COLO668 (cell line): ENCODE measurements around the gene LZIC.
"Not testable (repeated sequence)": the region's sequence is repeated elsewhere in the genome, so short reads cannot be mapped to it uniquely, and the experiment has no call there.

Experiments used
- DNase-seq: peaks from one replicate; lab custom pipeline; 2025; ENCODE audit not compliant: unreplicated experiment; lab: John Stamatoyannopoulos, UW

LZIC gene

DNA sequence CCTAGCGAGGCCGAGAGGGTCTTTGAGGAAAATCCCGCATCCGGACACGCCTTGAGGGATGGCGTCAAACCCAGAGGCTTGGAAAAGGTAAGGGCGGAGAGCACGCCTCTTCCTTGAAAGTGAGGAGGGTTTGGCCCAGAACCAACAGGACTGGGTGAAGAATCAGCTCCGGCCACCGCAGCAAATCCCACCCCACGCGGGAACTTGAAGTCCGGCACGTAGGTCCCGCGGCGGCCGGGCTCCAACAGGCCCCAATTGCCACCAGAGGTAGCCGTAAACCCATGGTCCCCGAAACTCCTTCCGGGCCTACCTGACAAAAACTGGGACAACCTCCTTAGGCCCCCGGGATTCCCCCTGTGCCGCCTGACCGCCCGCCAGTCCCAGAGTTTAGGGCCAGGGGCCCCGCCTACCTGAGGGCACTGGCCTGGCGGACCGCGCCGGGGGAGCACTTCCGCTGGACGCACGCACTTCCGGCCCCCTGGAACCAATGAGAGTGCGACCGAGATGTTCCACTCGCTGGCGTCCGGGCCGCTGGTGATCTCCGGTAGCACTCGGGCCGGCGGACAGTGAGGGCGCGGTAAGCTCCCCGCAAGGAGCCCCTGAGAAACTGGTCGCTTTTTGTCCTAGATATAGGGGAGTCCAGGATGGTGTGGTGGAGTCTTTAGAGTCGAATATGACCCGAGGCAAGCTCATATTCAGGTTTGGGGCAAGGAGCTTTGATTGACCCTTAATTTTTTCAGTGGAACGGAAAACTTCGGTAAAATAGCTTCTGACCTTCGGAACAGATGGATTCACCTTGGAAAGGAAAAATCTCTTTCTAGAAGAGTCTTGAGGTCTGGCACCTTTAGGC is at the start of gene LZIC, which contains the start of gene NMNAT1:
Gene LZIC, minus strand, starts transcription at position 453 of the 850 bp plus-strand sequence. CDS start 6,772 bp downstream, outside the sequence.
Gene NMNAT1, plus strand, starts transcription at position 537 of the 850 bp plus-strand sequence. CDS start 28,599 bp downstream, outside the sequence.
- DNase-seq = peak; percentile 99

DNA sequence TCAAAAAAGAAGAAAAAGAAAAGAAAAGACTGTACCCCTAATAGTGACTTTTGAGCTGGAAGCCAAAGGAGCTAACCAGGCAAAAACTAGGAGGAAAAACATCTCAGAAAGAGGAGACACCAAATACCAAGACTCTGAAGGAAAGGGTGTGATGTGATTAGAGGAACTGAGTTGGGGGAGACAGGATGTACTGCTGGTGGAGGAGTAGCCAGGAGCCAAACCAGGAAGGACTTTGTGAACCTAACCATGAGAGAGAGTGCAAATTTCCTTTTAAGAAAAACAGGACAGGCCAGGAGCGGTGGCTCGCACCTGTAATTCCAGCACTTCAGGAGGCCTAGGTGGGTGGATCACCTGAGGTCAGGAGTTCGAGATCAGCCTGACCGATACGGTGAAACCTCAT is 49.7 kb upstream of the LZIC start:
- DNase-seq = no peak

DNA sequence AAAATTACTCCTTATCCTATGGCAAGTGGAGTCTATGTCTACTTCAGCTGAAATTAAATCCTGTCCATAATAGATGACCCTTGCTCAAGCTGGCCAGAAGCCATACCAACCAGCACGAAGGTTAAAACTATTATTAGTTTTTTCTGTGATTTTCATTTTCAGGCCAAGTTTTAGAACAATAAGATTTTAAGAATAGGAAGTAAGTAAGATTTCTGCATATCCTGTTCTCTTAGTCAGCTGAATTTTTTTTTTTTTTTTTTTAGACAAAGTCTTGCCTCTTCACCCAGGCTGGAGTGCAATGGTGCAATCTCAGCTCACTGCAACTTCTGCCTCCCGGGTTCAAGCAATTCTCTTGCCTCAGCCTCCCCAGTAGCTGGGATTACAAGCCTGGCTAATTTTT is 47.8 kb upstream of the LZIC start:
- DNase-seq = no peak

DNA sequence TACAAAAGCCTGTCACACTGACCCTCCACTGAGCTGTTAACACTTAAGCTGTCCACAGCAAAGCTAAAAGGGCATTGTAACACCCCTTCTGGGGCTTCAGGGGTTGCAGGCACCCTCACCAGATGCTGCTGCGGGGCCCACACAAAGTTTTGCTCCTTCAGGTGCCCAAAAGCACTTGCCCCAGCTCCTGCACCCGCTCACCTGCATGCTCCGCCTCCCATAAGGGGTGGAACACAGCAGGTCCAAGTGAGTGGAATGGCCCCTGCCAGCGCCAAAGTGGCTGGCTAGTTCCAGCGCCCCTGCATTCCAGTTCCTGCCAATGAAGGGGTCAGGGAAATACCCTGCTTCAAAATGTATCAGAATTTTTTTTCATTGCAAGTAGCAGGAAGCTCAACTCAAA is 46.6 kb upstream of the LZIC start:
- no peak for DNase-seq

DNA sequence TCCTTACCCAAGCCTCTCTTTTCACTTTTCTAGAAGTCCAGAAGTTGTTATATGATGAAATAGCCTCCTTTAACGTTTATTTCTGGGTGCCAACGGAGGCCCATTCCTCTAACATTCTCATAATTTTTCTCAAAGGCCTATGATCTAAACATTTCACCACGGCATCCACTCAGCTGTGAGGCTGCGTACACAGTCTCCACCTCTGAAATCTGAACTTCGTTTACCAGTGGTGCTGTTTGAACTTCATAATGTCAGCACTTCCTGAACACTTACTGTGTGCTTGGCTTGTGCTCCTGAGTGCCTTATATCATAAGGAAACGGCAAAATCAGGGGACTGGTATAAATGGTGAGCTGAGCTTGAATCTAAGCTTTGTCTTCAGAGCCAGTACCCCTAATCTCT is 41.8 kb upstream of the LZIC start:
- no peak for DNase-seq

DNA sequence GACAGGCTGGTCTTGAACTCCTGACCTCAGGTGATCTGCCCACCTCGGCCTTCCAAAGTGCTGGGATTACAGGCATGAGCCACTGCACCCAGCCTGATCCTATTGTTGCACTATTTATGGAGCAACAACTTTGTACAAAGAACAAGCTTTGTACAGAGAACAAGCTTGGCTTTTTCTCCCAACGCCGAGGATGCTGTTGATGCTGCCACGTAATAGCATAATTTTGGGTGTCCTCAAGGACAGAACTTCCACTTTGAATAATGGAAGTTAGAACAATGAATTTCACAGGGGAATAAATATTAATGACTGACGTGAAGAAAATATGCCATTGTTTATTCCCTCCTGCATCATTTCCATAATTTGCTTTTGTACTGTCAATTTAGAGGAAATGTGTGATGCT is 41.1 kb upstream of the LZIC start:
- no peak for DNase-seq

DNA sequence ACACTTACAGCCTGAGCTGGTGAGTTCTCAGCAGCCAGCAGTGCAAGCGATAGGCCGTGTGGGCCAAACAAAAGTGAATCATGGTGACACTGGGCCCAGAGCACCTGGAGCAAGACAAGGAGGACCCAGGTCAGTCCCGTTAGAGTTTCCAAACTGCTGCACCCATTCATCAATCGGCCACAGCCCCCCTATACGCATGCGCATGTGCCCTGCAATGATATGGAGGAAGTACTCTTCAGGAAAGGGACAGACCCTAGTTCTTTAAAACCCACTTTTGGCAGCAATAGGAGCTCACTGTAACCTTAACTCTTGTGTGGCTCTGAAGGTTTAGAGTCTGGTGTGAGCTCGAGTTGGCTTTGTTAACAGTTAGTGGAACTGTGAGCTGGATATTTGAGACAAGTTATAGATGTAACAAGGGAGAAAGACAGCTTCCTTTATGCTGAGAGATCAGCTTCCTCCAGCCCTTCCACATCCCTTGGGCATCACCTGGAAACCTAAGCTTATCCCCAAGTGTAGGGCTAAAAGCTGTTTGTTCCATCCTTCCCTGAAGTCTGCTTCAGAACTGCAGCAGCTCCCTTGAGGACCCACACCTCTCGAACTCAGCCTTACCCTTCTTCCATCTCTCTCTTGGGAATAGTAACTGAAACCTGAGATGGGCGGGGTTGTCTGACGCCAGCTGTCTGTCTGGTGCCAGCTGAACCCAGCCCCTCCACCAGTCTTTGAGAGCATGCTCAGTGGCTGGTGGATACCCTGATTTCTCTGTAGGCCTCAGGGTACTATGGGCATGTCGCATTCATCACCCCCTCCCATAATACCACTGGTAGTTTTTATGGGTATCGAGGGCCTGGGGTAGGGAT is 17.7 kb upstream of the LZIC start:
- peak; percentile 70 for DNase-seq

DNA sequence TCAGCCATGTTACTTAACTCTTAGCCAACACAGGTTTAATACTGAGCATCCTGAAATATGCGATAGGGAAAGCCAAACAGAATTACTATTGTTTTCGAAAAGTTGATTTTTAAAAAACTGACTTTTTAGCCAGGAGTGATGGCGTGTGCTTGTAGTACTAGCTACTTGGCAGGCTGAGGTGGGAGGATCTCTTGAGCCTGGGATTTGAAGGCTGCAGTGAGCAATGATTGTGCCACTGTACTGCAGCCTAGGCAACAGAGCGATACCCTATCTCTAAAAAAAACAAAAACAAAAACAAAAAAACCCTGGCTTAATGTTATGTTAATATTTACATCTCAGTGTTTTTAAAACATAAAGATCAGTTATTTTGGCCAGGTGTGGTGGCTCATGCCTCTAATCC is 16.8 kb upstream of the LZIC start:
- DNase-seq = no peak

DNA sequence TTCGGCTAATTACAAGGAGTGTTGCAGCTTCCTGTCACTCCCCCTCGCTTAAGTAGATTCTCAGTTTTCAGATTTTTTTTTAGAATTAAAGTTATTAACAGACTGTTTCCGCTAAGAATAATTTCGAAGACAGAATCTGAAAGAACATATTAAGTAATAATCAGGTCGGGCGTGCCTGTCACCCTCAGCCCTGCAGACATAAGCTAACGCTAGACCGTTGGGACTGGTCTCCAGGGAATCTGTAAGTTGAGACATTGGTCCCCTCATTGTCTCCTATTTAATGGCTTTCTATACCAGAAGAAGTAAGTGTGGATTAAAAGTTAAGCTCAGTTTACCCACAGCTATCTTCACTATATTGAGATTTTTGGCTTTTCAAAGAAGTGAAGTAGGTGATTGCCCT is 14.5 kb upstream of the LZIC start:
- DNase-seq = no peak

DNA sequence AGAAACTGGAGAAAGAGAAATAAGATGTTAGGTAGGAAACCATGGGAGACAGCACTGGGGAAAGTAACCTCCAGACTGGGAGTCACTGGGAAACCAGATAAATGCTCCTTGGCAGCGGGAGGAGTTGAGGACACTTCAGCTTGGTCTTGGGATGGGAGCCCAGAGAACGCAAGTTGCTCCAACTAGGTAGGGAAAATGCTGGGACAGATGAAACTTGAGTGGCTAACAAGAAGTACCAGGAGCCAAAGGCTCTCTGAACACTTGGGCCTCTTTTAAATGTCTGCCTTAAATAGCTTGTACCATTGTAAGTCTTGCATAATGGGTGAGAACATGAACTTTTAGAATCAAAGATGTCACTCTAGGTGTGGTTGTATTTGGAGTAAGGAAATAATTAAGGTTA is 3.1 kb upstream of the LZIC start:
- no peak for DNase-seq

DNA sequence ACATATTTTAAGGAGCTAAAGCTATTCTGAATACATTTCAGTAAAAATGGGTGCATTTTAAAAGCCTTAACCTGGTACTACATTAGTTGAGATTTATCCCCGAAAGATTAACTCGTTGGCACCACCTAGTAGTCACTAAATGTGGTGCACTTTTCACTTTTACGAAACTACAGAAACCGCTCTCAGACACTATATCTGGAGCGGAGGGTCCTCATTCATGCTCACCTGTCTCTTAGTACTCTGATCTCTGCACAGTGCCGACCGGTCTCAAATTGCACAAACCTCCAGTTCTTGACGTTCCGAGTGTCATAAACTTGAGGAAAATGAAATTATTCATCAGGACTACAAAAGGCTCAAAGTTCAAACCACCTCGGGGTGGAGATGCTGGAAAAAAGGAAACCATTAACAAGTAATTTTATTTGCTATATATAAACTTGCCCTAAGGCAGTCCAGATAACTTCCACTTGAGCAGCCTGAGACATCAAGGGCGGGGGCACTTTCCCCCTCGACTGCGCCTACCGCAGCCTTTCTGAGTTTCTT is 722 bp downstream of the LZIC start:
- peak; percentile 46 for DNase-seq

DNA sequence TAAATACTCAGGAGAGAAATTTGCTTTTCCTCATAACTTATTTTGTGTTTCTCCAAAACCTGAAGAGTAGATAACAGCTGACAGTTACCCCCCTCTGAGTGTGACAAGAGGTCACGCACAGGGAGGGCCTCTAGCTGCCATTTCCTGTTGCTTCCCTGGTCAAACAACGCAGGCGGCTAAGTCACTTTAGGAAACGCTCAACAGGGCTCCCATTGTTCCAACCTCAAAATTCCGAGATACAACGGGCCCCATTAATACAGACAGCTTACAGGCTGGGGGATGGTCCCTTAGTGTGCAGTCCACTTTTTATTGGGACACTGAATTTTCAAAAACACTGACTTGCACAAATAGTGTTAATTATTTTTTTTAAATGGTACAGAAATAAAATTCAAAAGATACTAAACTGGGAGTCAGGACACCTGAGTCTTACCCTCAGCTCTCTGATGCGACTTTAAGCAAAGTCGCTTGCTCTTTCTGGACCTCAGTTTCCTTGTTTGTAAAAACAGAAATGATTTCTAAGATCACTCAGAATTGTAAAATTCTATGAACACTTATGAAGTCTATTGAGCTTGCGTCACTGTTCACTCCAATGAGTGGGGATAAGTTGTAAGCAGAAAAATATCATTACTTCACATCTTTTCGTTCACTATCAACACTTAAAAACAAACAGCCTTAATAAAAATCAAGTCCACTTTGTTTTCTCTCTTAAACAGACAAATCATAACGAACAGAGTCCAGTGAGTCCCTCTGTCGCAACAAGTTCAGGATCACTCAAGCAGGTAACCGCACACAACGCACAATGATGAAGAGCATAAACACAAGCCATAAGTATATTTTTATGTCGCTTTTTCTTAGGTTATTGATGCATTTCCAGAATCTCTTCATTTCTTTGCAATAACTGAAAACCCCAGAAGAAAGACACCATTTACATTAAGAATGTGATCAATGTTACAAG is 13.5 kb downstream of the LZIC start:
- no peak for DNase-seq

DNA sequence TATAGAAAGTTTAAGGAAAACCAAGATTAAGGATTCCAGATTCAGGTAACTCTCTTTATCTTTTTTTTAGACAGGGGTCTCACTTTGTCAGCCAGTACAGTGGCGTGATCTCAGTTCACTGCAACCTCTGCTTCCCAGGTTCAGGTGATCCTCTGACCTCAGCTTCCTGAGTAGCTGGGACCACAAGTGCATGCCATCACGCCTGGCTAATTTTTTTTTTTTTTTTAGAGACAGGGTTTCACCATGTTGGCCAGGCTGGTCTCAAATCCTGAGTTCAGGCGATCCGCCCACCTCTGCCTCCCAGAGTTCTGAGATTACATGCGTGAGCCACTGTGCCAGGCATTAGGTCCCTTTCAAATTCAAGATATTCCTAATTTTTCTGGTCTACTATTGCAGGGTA is 15.9 kb downstream of the LZIC start:
- DNase-seq = no peak

DNA sequence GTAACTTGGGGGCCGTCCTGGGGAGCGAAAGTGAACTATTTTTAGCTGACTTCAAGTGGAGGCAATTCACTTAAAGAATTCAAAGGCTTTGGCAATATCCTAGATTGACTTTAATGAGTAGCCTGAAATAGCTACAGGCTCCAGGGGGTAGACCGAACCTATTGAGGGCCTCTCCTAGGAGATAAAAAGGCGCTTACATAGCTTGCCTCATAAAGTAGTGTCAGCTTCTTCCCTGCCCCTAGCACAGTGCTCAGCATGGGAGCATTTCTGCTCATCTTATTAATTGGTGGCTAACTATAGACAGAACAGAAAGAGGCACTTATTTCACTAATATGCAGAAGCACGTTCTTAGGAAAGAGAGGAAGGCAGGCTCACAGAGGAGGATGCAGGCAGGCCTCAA is 20.8 kb downstream of the LZIC start:
- no peak for DNase-seq

DNA sequence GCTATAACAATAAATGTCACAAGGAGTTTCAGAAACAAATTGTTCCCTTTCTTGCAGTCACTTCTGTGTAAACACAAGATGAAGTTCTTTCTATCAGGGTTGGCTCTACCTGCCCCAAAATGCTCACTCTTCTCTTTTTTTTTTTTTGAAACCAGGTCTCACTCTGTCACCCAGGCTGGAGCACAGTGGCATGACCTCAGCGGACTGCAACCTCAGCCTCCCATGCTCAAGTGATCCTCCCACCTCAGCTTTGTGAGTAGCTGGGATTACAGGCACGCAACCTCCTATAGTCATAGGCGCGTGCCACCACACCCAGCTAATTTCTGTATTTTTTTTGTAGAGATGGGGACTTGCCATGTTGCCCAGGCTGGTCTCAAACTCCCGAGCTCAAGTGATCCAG is 22.6 kb downstream of the LZIC start:
- no peak for DNase-seq

DNA sequence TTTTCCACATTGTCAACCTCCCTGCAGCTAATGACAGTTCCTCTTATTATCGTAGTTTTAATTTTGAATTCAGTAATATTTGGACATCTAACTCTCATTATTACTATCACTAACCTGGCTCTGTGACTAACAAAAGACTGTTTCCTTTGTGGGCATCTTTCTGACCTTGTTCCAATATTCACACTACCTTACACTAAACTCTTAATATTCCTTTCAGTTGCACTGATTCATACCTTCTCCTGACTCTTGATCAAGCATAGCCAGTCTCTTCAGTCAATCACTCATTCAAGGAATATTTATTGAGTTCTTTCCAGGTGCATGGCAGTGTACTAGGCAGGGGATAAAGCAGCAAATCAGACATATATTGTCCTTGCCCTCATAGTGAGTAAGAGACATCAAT is 25.3 kb downstream of the LZIC start:
- DNase-seq = no peak

DNA sequence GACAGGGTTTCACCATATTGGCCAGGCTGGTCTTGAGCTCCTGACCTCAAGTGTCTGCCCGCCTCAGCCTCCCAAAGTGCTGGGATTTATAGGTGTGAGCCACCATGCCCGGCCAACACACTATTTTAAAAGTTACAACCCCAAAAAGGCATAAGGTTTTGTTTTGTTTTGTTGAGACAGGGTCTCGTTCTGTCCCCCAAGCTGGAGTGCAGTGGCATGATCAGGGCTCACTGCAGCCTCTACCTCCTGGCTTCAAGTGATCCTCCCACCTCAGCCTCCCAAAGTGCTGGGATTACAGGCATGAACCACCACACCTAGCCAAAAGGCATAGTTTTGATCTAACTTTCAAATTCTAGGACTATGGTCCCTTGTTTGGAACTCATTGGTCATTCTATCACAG is 25.7 kb downstream of the LZIC start:
- DNase-seq = not testable (repeated sequence)

DNA sequence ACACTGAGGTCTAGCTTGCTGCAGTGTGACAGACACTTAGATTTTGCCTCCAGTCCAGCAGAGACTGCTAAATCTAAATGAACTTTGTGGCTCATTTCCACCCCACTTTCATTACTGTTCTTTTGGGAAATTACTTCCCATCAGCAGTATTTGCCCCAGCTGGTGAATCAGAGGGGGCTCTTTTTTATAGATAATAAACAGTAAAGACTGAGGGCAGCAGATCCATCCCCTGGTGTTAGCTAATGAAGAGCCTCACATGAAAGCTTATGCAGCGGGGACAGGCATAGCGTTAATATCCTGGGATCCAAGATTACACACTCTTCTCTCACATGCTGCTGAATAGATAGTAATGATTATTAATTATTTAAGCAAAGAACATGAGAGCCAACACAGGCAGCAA is 26.7 kb downstream of the LZIC start:
- no peak for DNase-seq

DNA sequence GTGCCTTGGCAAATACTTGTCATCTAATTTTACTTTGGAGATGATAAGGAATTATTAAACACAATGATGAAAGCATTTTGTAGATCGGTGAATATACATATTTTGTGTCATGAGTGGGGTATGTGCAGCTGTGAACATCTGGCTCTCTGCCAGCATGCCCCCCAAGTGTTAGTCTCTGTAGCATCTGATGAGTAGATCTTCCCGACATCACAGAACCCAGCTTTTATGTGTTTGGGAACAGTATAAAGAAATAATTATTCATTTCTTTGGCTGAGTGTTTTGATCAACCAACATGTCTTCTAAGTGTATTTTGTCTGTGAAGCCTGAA is 28.6 kb downstream of the LZIC start:
- DNase-seq = no peak

DNA sequence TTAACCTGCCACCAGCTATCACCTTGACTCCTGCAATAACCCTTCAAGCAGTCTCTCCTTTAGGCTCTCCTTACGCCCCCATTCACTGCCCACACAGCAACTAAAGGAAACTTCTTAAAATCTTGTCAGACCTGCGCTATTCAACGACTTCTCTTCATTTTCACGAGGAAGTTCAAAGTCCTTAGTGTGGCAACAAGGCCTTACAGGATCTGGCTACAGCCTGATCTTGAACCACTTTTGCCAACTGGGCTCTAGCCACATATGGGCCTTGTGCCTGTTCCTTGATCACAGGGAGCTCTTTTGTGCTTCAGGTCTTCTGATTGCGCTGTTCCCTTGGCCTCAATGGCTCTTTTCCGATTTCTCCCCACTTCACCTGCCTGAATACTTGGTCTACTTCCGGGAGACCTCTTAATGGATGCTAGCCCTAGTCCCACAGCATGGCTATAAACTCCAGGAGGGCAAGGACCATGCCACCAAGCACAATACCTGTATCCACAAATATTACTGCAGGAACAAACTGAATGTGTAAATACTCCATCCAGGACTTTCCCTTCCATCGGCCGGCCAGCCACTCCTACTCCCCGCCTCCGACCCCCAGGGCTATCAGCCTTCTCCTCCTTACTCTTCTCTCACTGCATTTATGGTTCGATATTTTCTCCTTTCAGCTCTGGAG is 30.8 kb downstream of the LZIC start:
- no peak for DNase-seq
